HG02943 (cell line): ENCODE results near the gene RINT1.
"Not testable (repeated sequence)": the region's sequence is repeated elsewhere in the genome, so short reads cannot be mapped to it uniquely, and the experiment has no call there.

Experiments used
- ATAC-seq: cut with Tn5 transposase; IDR thresholded peaks from one replicate; pipeline ENCODE4 v1.9.1; 2021; ENCODE audit warnings: mild to moderate bottlenecking, low read depth, moderate library complexity; ENCODE audit not compliant: unreplicated experiment

Gene RINT1

DNA sequence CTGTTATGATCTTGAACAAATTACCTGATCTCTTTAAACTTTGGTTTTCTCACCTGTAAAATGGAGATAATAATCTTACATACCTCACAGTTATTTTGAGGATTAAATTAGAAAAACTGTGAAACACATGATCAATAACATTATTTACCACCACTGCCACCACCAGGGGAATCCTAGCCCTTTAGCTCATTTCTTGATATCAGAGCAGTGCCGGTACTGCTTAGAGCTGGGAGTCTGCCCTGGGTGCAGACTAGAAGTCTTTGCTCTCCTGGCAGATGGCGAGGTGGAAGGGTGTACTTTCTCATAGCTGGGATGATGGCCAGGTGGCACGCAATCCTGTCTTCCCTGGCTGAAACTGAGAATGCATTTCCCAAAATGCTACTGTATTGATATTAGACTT is 62.0 kb downstream of the RINT1 start:
- ATAC-seq = no peak

GRCh38 chr7:105596866-105597265 is 64.9 kb downstream of the RINT1 start:
- no peak for ATAC-seq

- not testable (repeated sequence) for ATAC-seq
Observed at GRCh38 chr7:105599080-105599479, 67.1 kb downstream of the RINT1 start.

- no peak for ATAC-seq
Observed at GRCh38 chr7:105599551-105599950, 67.5 kb downstream of the RINT1 start.

GRCh38 chr7:105600720-105601550 is 68.9 kb downstream of the RINT1 start:
- no peak for ATAC-seq

DNA sequence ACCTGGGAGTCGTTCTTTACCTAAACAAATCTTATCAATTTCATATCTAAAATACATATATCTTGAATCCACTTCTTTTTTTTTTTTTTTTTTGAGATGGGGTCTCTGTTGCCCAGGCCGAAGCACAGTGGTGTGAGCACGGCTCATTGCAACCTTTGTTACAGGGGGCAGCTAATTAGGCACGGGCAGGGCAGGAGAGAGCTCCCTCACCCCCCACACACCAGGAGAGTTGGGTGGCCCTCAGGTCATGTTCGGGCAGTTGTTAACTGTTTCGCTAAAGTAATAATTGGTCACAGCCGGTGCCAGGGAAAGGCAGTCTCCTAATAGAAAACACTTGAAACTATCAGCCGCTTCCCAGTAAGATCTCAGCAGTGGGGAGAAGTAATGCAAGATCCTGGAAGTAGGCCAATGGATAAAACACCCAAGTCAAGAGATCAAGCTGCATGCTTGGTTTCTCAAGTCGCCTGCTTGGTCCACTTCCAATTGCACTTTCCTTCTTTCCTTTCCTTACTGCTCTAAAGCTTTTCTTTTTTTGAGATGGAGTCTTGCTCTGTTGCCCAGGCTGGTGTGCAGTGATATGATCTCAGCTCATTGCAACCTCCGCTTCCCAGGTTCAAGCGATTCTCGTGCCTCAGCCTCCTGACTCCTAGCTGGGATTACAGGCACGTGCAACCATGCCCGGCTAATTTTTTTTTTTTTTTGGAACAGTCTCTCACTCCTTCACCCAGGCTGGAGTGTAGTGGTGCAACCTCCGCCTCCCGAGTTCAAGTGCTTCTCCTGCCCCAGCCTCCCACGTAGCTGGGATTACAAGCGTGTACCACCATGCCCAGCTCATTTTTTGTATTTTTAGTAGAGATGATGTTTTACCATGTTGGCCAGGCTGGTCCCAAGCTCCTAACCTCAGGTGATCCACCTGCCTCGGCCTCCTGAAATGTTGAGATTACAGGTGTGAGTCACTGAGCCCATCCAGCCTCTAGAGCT is 70.6 kb downstream of the RINT1 start:
- ATAC-seq = no peak

GRCh38 chr7:105610165-105610930 is 78.3 kb downstream of the RINT1 start:
- ATAC-seq = no peak

DNA sequence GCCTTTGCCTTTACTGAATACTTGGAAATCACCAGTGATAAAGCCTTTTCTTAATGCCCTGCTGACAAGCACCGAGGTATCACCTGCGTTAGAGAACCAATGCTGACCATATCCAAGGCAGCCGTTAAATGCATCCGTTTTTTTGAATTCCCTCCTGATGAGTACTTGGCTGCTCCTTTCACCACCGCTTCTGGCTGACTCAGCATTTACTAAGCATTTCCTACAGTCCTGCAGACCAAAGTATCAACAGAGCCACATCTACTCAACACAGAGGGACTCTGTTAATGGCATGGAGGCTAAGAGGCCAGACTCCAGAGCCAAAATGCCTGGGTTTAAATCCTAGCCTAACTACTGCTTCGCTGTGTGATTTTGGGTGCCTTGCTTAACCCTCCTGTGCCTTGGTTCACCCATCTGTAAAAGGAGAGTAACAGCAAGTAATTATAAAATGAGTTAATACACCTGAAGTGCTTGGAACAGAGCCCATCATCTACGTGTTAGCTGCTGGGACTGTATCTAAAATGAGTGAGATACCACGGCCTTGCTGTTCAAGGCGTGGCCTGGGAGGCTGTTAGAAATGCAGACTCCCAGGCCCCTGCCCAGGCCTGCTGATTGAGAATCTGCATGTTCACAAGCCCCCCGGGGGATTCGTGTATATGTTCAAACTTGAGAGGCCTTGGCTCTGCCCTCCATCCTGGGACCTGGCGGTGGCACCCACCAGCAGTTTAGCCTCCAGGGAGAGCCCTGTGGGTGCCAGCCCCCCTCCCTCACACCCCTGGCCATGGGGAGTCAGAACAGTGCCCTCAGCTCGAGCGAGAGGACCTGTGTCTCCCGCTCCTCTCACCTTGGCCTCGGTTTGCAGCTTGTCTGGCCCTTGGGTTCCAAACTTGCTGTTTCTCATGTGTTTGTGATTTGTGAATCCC is 80.1 kb downstream of the RINT1 start:
- no peak for ATAC-seq

- no peak for ATAC-seq
Observed at GRCh38 chr7:105612806-105613205, 80.8 kb downstream of the RINT1 start.

DNA sequence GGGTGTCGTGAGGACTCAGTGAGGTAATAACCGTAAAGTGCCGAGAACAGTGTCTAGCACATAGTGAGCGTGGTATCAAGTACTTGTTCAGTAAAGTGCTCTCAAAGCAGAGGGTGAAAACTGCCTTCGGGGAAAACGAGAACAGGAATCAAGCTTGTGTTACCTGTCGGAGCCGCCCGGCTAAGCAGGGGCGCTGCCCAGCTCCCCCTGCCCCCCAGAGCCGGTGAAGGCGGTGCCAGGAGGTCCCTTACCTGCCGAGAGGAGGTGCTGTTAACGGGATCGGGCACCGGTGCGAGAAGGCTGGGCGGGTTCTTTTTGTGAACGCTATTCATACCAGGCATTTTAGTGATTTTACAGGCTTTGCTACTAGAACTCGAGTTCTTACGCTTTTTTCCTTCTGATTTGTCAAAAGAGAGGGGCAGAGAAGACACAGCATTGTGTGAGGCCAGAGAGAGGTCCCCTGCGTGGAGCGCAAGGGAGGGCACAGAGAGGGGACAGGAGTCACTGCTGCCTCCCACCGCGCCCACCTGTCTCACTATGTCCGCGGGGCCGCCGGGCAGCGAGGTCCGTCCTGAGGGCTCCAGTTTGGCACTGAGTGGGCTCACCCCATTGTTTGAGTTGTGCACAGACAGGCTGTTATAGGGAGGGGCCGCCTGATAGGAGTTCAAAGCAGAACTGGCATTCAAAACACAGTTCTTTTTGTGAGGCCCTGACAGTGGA is 81.8 kb downstream of the RINT1 start:
- no peak for ATAC-seq

DNA sequence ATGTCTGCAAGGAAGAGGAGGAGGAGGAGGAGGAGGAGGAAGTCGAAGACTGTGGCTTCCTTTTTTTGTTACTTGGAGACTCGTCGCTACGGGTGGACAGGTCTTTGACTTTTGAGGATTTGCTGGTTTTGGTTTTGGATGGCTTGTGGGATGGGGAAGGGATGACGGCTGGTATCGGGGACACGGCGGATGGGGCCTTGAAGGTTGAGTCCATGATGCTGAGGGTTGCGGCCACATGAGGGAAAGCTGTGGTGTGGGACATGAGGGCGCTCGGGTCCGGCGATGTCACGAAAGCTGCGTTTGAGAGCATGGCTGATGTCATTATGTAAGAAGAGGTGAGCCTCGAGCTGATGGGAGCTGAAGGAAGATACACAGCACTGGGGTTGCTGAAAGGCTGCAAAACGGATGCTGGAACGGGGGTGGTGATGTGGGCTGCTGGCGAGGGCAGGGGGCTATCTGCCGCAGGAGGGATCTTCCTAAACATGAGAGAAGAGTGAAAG is 82.4 kb downstream of the RINT1 start:
- ATAC-seq = no peak
